A204.1 (cell line): Measurements from ENCODE around the gene GSAP.

Source experiments
- FAIRE-seq: peaks from 2 replicates; lab custom pipeline; 2012; peaks lifted over from hg19 to GRCh38; lab: Jason Lieb, UNC

Gene GSAP

GRCh38 chr7:77327067-77327931, 88.8 kb downstream of the GSAP start:
- no peak for FAIRE-seq

GRCh38 chr7:77326131-77326530, 90.0 kb downstream of the GSAP start:
- no peak for FAIRE-seq

- no peak for FAIRE-seq
Observed at GRCh38 chr7:77321300-77321699, 94.8 kb downstream of the GSAP start.

GRCh38 chr7:77320714-77321113, 95.4 kb downstream of the GSAP start:
- FAIRE-seq, result no peak

GRCh38 chr7:77320137-77320536, 96.0 kb downstream of the GSAP start:
- no peak for FAIRE-seq

GRCh38 chr7:77318019-77318418, 98.1 kb downstream of the GSAP start:
- FAIRE-seq, result no peak

GRCh38 chr7:77316219-77316978, 99.8 kb downstream of the GSAP start:
- FAIRE-seq, result no peak

GRCh38 chr7:77315182-77315591, 101.0 kb downstream of the GSAP start:
- no peak for FAIRE-seq

GRCh38 chr7:77313876-77314480, 102.2 kb downstream of the GSAP start:
- FAIRE-seq, result no peak

GRCh38 chr7:77313085-77313484, 103.1 kb downstream of the GSAP start:
- FAIRE-seq, result no peak

GRCh38 chr7:77310982-77311381, 105.2 kb downstream of the GSAP start:
- FAIRE-seq, result no peak

GRCh38 chr7:77309714-77310220, 106.4 kb downstream of the GSAP start:
- no peak for FAIRE-seq

- no peak for FAIRE-seq
Observed at GRCh38 chr7:77308792-77309191, 107.4 kb downstream of the GSAP start.

- no peak for FAIRE-seq
Observed at GRCh38 chr7:77306231-77307067, 109.7 kb downstream of the GSAP start.

- FAIRE-seq, result no peak
Observed at GRCh38 chr7:77295549-77295948, 120.6 kb downstream of the GSAP start.

- FAIRE-seq, result no peak
Observed at GRCh38 chr7:77293046-77293445, 123.1 kb downstream of the GSAP start.

GRCh38 chr7:77290425-77290824, 125.7 kb downstream of the GSAP start:
- no peak for FAIRE-seq

- no peak for FAIRE-seq
Observed at GRCh38 chr7:77289387-77289786, 126.8 kb downstream of the GSAP start.

- no peak for FAIRE-seq
Observed at GRCh38 chr7:77288676-77289320, 127.4 kb downstream of the GSAP start.

- FAIRE-seq, result no peak
Observed at GRCh38 chr7:77284616-77285015, 131.5 kb downstream of the GSAP start.

GRCh38 chr7:77284005-77284404, 132.1 kb downstream of the GSAP start:
- no peak for FAIRE-seq
